GM23338 (cell line): ENCODE measurements around the gene TWF2. TPM values are rescaled to one million over a fixed set of nuclear protein-coding genes. Genes with fewer than 3 reads are reported as not detected.

Experiments
- ATAC-seq: fragments of 200-7000 bp; cut with Tn5 transposase; 3 replicates; pipeline ENCODE4 v1.9.1; 2020
- DNase-seq: peaks from one replicate; pipeline ENCODE4 v3.0.0-alpha.2; 2015; ENCODE audit warnings: low spot score
- H2AFZ ChIP-seq: fragments of 200-600 bp; sonication (generic); 2 replicates; pipeline ENCODE4 v1.8.0; 2016; ENCODE audit warnings: antibody characterized with exemption, mild to moderate bottlenecking, moderate library complexity
- H3F3A ChIP-seq: fragments of 200-600 bp; sonication (generic); replicated peaks from 2 replicates; pipeline ENCODE4 v1.8.0; 2017; ENCODE audit warnings: antibody characterized with exemption, mixed run types, low read depth
- H3K27ac ChIP-seq: fragments of 200-600 bp; sonication (generic); 2 replicates; pipeline ENCODE4 v1.6.1; 2016; ENCODE audit warnings: low read depth
- H3K27me3 ChIP-seq: fragments of 200-600 bp; sonication (generic); 2 replicates; pipeline ENCODE4 v1.8.0; 2016; ENCODE audit warnings: mild to moderate bottlenecking, mixed run types, moderate library complexity; ENCODE audit not compliant: insufficient read depth
- H3K36me3 ChIP-seq: fragments of 200-600 bp; sonication (generic); 2 replicates; pipeline ENCODE4 v1.8.0; 2016; ENCODE audit warnings: mild to moderate bottlenecking; ENCODE audit not compliant: insufficient read depth
- H3K4me1 ChIP-seq: fragments of 200-600 bp; sonication (generic); 2 replicates; pipeline ENCODE4 v1.8.0; 2016; ENCODE audit warnings: mild to moderate bottlenecking, moderate library complexity; ENCODE audit not compliant: insufficient read depth
- H3K4me2 ChIP-seq: fragments of 200-600 bp; sonication (generic); 2 replicates; pipeline ENCODE4 v1.7.1; 2017; ENCODE audit warnings: mixed run types
- H3K4me3 ChIP-seq: fragments of 200-600 bp; sonication (generic); 2 replicates; pipeline ENCODE4 v1.6.1; 2016; ENCODE audit warnings: mixed run types
- H3K79me2 ChIP-seq: fragments of 200-600 bp; sonication (generic); replicated peaks from 2 replicates; pipeline ENCODE4 v1.8.0; 2017; ENCODE audit warnings: mild to moderate bottlenecking; ENCODE audit not compliant: insufficient read depth
- H3K9me2 ChIP-seq: fragments of 200-600 bp; sonication (generic); 2 replicates; pipeline ENCODE4 v1.8.0; 2017; ENCODE audit not compliant: insufficient read depth
- H4K20me1 ChIP-seq: fragments of 200-600 bp; sonication (generic); replicated peaks from 2 replicates; pipeline ENCODE4 v1.8.0; 2017; ENCODE audit warnings: mild to moderate bottlenecking; ENCODE audit not compliant: insufficient read depth
- H3K27ac Mint-ChIP-seq: 2 replicates; pipeline ENCODE4 v1.8.0; 2020; ENCODE audit warnings: inconsistent platforms, mild to moderate bottlenecking, moderate library complexity, mixed read lengths
- H3K27me3 Mint-ChIP-seq: 3 replicates; pipeline ENCODE4 v1.8.0; 2022; ENCODE audit warnings: low read depth, mild to moderate bottlenecking, moderate library complexity, mixed read lengths, inconsistent platforms; ENCODE audit not compliant: insufficient read depth, poor library complexity
- H3K36me3 Mint-ChIP-seq: 3 replicates; pipeline ENCODE4 v1.8.0; 2021; ENCODE audit warnings: low read depth, mild to moderate bottlenecking, inconsistent platforms, moderate library complexity, mixed read lengths
- H3K4me1 Mint-ChIP-seq: 3 replicates; pipeline ENCODE4 v1.8.0; 2020; ENCODE audit warnings: mild to moderate bottlenecking, inconsistent platforms, mixed read lengths
- H3K4me3 Mint-ChIP-seq: 3 replicates; pipeline ENCODE4 v1.8.0; 2021; ENCODE audit warnings: moderate library complexity, mild to moderate bottlenecking, inconsistent platforms, mixed read lengths
- H3K9me3 Mint-ChIP-seq: 3 replicates; pipeline ENCODE4 v1.8.0; 2020; ENCODE audit warnings: moderate library complexity, mild to moderate bottlenecking, inconsistent platforms, mixed read lengths
- CREB1 ChIP-seq: fragments of 250-450 bp; sonication (Bioruptor Pico); IDR thresholded peaks from 2 replicates; pipeline ENCODE4 v1.5.0; 2020; ENCODE audit warnings: low read depth, mild to moderate bottlenecking, moderate library complexity
- EZH2 ChIP-seq: fragments of 200-600 bp; sonication (generic); IDR thresholded peaks from one replicate; pipeline ENCODE4 v1.8.0; 2017; ENCODE audit warnings: antibody characterized with exemption, mild to moderate bottlenecking, low read depth; ENCODE audit not compliant: unreplicated experiment
- EZH2phosphoT487 ChIP-seq: fragments of 200-600 bp; sonication (generic); IDR thresholded peaks from one replicate; pipeline ENCODE4 v1.8.1; 2018; ENCODE audit warnings: antibody characterized with exemption; ENCODE audit not compliant: unreplicated experiment
- JUNB ChIP-seq: IDR thresholded peaks from one replicate; pipeline ENCODE4 v1.6.1; 2016; ENCODE audit warnings: antibody characterized with exemption; ENCODE audit not compliant: unreplicated experiment
- NANOG ChIP-seq: IDR thresholded peaks from 2 replicates; pipeline ENCODE4 v1.6.1; 2016; ENCODE audit warnings: antibody characterized with exemption, borderline replicate concordance
- POLR2AphosphoS5 ChIP-seq: IDR thresholded peaks from 2 replicates; pipeline ENCODE4 v1.6.1; 2016; ENCODE audit warnings: antibody characterized with exemption, low read depth
- STAT1 ChIP-seq: IDR thresholded peaks from one replicate; pipeline ENCODE4 v1.6.1; 2016; ENCODE audit warnings: antibody characterized with exemption; ENCODE audit not compliant: unreplicated experiment
- ZNF114 ChIP-seq: fragments of 250-450 bp; sonication (Bioruptor Pico); IDR thresholded peaks from 2 replicates; pipeline ENCODE4 v1.5.0; 2020; ENCODE audit warnings: mild to moderate bottlenecking, moderate library complexity
- ZNF331 ChIP-seq: fragments of 250-450 bp; sonication (Bioruptor Pico); IDR thresholded peaks from 2 replicates; pipeline ENCODE4 v1.5.0; 2020; ENCODE audit warnings: low read depth, mild to moderate bottlenecking, moderate library complexity
- polyA plus RNA-seq: library from polyadenylated mRNA; unstranded; fragments of >200 nt; fragmentation: Nextera tagmentation; extraction: Ambion mirVana; gene quantifications from 2 replicates; pipeline ENCODE4 v1.2.1, GENCODE V29; 2016
- total RNA-seq: library from RNA; depleted of rRNA; stranded (reverse); fragments of >200 nt; shearing (Covaris generic); gene quantifications from 2 replicates; pipeline ENCODE4 v1.2.3, GENCODE V29; 2014
- TF ChIP-seq, protein P1 (sequence below): fragments of 250-450 bp; sonication (Bioruptor Pico); IDR thresholded peaks from 2 replicates; pipeline ENCODE4 v1.5.0; 2020; ENCODE audit warnings: mild to moderate bottlenecking, moderate library complexity
- TF ChIP-seq, protein P2 (sequence below): IDR thresholded peaks from one replicate; pipeline ENCODE4 v1.6.1; 2018; ENCODE audit warnings: antibody characterized with exemption; ENCODE audit not compliant: unreplicated experiment
- TF ChIP-seq, protein P3 (sequence below): IDR thresholded peaks from 2 replicates; pipeline ENCODE4 v1.6.1; 2016; ENCODE audit warnings: antibody characterized with exemption
- TF ChIP-seq, protein P4 (sequence below), 2 experiments: fragments of 200-600 bp in 1 of 2; sonication (generic) in 1 of 2; conservative IDR thresholded peaks; 2 replicates each; pipeline versions ENCODE4 v1.5.1 to v1.6.1; 2016 to 2017; ENCODE audit warnings: antibody characterized with exemption in 2 of 2, low read depth in 2 of 2, mild to moderate bottlenecking in 2 of 2, moderate library complexity in 1 of 2

TWF2 gene
- total and polyA plus RNA-seq, 2 experiments from 2014 or later: 38.9 to 120 TPM

GRCh38 chr3:52210037-52210436 is 28.9 kb downstream of the TWF2 start:
- Mint-ChIP-seq H3K27ac (no peak overlapping the region), H3K4me3 (no peak overlapping the region)
- no peak overlapping the region for H2AFZ ChIP-seq

More at GRCh38 chr3:52210037-52210436, 28.9 kb downstream of the TWF2 start:
- Mint-ChIP-seq H3K27me3 (peaks cover 3% of the 10 kb centered on the region), H3K36me3 (peaks cover 97% of the 10 kb centered on the region), H3K4me1 (no peaks in the 10 kb centered on the region), H3K9me3 (no peaks in the 10 kb centered on the region)
- H3K36me3 ChIP-seq: peaks cover 72% of the 10 kb centered on the region
- H3K27me3 ChIP-seq: no peaks in the 10 kb centered on the region
- H3K4me2 ChIP-seq: no peak overlapping the region
- H3K79me2 ChIP-seq: no peaks in the 10 kb centered on the region
- peaks cover 8% of the 10 kb centered on the region; the same call in 1 of the 2 replicates for H3F3A ChIP-seq
- DNase-seq: no peak
- no peak overlapping the region for H3K4me3 ChIP-seq
- ATAC-seq: no peak
- no peaks in the 10 kb centered on the region for H3K4me1 ChIP-seq
- peaks cover 7% of the 10 kb centered on the region; the same call in 1 of the 2 replicates for H4K20me1 ChIP-seq
- H3K27ac ChIP-seq: no peak overlapping the region
- TF ChIP-seq POLR2AphosphoS5 (no peak), STAT1 (no peak), EZH2 (no peak), NANOG (no peak), JUNB (no peak), ZNF114 (CRISPR knock-in tag) (no peak), CREB1 (no peak), EZH2phosphoT487 (no peak), ZNF331 (CRISPR knock-in tag) (no peak)
- TF ChIP-seq, protein P1, sequence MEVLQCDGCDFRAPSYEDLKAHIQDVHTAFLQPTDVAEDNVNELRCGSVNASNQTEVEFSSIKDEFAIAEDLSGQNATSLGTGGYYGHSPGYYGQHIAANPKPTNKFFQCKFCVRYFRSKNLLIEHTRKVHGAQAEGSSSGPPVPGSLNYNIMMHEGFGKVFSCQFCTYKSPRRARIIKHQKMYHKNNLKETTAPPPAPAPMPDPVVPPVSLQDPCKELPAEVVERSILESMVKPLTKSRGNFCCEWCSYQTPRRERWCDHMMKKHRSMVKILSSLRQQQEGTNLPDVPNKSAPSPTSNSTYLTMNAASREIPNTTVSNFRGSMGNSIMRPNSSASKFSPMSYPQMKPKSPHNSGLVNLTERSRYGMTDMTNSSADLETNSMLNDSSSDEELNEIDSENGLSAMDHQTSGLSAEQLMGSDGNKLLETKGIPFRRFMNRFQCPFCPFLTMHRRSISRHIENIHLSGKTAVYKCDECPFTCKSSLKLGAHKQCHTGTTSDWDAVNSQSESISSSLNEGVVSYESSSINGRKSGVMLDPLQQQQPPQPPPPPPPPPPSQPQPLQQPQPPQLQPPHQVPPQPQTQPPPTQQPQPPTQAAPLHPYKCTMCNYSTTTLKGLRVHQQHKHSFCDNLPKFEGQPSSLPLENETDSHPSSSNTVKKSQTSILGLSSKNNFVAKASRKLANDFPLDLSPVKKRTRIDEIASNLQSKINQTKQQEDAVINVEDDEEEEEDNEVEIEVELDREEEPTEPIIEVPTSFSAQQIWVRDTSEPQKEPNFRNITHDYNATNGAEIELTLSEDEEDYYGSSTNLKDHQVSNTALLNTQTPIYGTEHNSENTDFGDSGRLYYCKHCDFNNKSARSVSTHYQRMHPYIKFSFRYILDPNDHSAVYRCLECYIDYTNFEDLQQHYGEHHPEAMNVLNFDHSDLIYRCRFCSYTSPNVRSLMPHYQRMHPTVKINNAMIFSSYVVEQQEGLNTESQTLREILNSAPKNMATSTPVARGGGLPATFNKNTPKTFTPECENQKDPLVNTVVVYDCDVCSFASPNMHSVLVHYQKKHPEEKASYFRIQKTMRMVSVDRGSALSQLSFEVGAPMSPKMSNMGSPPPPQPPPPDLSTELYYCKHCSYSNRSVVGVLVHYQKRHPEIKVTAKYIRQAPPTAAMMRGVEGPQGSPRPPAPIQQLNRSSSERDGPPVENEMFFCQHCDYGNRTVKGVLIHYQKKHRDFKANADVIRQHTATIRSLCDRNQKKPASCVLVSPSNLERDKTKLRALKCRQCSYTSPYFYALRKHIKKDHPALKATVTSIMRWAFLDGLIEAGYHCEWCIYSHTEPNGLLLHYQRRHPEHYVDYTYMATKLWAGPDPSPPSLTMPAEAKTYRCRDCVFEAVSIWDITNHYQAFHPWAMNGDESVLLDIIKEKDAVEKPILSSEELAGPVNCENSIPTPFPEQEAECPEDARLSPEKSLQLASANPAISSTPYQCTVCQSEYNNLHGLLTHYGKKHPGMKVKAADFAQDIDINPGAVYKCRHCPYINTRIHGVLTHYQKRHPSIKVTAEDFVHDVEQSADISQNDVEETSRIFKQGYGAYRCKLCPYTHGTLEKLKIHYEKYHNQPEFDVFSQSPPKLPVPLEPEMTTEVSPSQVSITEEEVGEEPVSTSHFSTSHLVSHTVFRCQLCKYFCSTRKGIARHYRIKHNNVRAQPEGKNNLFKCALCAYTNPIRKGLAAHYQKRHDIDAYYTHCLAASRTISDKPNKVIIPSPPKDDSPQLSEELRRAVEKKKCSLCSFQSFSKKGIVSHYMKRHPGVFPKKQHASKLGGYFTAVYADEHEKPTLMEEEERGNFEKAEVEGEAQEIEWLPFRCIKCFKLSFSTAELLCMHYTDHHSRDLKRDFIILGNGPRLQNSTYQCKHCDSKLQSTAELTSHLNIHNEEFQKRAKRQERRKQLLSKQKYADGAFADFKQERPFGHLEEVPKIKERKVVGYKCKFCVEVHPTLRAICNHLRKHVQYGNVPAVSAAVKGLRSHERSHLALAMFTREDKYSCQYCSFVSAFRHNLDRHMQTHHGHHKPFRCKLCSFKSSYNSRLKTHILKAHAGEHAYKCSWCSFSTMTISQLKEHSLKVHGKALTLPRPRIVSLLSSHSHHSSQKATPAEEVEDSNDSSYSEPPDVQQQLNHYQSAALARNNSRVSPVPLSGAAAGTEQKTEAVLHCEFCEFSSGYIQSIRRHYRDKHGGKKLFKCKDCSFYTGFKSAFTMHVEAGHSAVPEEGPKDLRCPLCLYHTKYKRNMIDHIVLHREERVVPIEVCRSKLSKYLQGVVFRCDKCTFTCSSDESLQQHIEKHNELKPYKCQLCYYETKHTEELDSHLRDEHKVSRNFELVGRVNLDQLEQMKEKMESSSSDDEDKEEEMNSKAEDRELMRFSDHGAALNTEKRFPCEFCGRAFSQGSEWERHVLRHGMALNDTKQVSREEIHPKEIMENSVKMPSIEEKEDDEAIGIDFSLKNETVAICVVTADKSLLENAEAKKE (CRISPR knock-in tag): no peak
- TF ChIP-seq, protein P2, sequence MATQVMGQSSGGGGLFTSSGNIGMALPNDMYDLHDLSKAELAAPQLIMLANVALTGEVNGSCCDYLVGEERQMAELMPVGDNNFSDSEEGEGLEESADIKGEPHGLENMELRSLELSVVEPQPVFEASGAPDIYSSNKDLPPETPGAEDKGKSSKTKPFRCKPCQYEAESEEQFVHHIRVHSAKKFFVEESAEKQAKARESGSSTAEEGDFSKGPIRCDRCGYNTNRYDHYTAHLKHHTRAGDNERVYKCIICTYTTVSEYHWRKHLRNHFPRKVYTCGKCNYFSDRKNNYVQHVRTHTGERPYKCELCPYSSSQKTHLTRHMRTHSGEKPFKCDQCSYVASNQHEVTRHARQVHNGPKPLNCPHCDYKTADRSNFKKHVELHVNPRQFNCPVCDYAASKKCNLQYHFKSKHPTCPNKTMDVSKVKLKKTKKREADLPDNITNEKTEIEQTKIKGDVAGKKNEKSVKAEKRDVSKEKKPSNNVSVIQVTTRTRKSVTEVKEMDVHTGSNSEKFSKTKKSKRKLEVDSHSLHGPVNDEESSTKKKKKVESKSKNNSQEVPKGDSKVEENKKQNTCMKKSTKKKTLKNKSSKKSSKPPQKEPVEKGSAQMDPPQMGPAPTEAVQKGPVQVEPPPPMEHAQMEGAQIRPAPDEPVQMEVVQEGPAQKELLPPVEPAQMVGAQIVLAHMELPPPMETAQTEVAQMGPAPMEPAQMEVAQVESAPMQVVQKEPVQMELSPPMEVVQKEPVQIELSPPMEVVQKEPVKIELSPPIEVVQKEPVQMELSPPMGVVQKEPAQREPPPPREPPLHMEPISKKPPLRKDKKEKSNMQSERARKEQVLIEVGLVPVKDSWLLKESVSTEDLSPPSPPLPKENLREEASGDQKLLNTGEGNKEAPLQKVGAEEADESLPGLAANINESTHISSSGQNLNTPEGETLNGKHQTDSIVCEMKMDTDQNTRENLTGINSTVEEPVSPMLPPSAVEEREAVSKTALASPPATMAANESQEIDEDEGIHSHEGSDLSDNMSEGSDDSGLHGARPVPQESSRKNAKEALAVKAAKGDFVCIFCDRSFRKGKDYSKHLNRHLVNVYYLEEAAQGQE: no peak
- TF ChIP-seq, protein P3, sequence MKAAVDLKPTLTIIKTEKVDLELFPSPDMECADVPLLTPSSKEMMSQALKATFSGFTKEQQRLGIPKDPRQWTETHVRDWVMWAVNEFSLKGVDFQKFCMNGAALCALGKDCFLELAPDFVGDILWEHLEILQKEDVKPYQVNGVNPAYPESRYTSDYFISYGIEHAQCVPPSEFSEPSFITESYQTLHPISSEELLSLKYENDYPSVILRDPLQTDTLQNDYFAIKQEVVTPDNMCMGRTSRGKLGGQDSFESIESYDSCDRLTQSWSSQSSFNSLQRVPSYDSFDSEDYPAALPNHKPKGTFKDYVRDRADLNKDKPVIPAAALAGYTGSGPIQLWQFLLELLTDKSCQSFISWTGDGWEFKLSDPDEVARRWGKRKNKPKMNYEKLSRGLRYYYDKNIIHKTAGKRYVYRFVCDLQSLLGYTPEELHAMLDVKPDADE: no peak
- TF ChIP-seq, protein P4, sequence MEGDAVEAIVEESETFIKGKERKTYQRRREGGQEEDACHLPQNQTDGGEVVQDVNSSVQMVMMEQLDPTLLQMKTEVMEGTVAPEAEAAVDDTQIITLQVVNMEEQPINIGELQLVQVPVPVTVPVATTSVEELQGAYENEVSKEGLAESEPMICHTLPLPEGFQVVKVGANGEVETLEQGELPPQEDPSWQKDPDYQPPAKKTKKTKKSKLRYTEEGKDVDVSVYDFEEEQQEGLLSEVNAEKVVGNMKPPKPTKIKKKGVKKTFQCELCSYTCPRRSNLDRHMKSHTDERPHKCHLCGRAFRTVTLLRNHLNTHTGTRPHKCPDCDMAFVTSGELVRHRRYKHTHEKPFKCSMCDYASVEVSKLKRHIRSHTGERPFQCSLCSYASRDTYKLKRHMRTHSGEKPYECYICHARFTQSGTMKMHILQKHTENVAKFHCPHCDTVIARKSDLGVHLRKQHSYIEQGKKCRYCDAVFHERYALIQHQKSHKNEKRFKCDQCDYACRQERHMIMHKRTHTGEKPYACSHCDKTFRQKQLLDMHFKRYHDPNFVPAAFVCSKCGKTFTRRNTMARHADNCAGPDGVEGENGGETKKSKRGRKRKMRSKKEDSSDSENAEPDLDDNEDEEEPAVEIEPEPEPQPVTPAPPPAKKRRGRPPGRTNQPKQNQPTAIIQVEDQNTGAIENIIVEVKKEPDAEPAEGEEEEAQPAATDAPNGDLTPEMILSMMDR (conservative IDR thresholded peaks at IDR 0.05; ENCODE audit: low read depth in 2 of 2): no peak
- no peaks in the 10 kb centered on the region for H3K9me2 ChIP-seq
